Fibroblast of the aortic adventitia (primary cell): ENCODE measurements around the gene EGFR. TPM values are rescaled to one million over a fixed set of nuclear protein-coding genes. Genes with fewer than 3 reads are reported as not detected.
A peak's percentile ranks its signal among the peaks of the same experiment; 100 is the strongest.

Source experiments
- DNase-seq: peaks from one replicate; pipeline ENCODE4 v3.0.0-alpha.2; 2010; ENCODE audit warnings: low read depth
- H3K4me3 ChIP-seq: 2 replicates; pipeline ENCODE4 v1.5.1; 2011; ENCODE audit warnings: low read depth, mild to moderate bottlenecking, control low read depth, low read length, moderate library complexity
- CTCF ChIP-seq: IDR thresholded peaks from 2 replicates; pipeline ENCODE4 v1.5.1; 2011; ENCODE audit warnings: mild to moderate bottlenecking, low read length, control low read depth, inconsistent platforms; ENCODE audit not compliant: insufficient read depth
- total RNA-seq: library from RNA; depleted of rRNA; stranded (reverse); fragments of >200 nt; gene quantifications from 2 replicates; pipeline ENCODE4 v1.2.3, GENCODE V29; 2012; ENCODE audit warnings: low replicate concordance

Gene EGFR
- total RNA-seq, 1 donor = 147 TPM

GRCh38 chr7:55078465-55079372, 59.9 kb downstream of the EGFR start:
- H3K4me3 ChIP-seq = no peak overlapping the region
- TF ChIP-seq CTCF = no peak
- no peak for DNase-seq

GRCh38 chr7:55080000-55080623, 61.3 kb downstream of the EGFR start:
- TF ChIP-seq CTCF = no peak
- peak; percentile 25 for DNase-seq

GRCh38 chr7:55081068-55081467, 62.3 kb downstream of the EGFR start:
- TF ChIP-seq CTCF = no peak
- H3K4me3 ChIP-seq = peak overlapping the region; percentile 31

More at GRCh38 chr7:55080000-55080623, 61.3 kb downstream of the EGFR start:
- no peak overlapping the region for H3K4me3 ChIP-seq

GRCh38 chr7:55081472-55082227, 62.8 kb downstream of the EGFR start:
- peak; percentile 59 for DNase-seq
- no peak for TF ChIP-seq CTCF
- peak overlapping the region; percentile 31 for H3K4me3 ChIP-seq

More at GRCh38 chr7:55081068-55081467, 62.3 kb downstream of the EGFR start:
- DNase-seq = peak; percentile 4

- DNase-seq = no peak
- no peak overlapping the region for H3K4me3 ChIP-seq
- no peak for TF ChIP-seq CTCF
Measured at GRCh38 chr7:55082228-55082603, 63.4 kb downstream of the EGFR start.

- peak; percentile 13 for DNase-seq
- H3K4me3 ChIP-seq = no peak overlapping the region
- no peak for TF ChIP-seq CTCF
Measured at GRCh38 chr7:55083206-55083605, 64.4 kb downstream of the EGFR start.
